ENCODE results near the gene SLC25A29.
A peak's percentile ranks its signal among the peaks of the same experiment; 100 is the strongest.

The SLC25A29 gene

GRCh38 chr14:100256339-100256895 lies 49.8 kb downstream of the SLC25A29 start:
- peaks cover 4% of the 10 kb centered on the region for H3K27me3 Mint-ChIP-seq (ENCODE audit: low read depth, poor library complexity)
- H3K4me3 Mint-ChIP-seq = no peak overlapping the region
- no peak for DNase-seq
- peaks cover 17% of the 10 kb centered on the region for H3K9me3 Mint-ChIP-seq
- peaks cover 2% of the 10 kb centered on the region for H3K4me1 Mint-ChIP-seq
- no peak for TF ChIP-seq CTCF (IDR thresholded peaks at IDR 0.05)
- H3K36me3 Mint-ChIP-seq (ENCODE audit: low read depth) = peaks cover 69% of the 10 kb centered on the region
- no peak overlapping the region for H3K27ac Mint-ChIP-seq

GRCh38 chr14:100252684-100253083 lies 53.6 kb downstream of the SLC25A29 start:
- H3K9me3 Mint-ChIP-seq = peaks cover 11% of the 10 kb centered on the region
- H3K27ac Mint-ChIP-seq = no peak overlapping the region
- TF ChIP-seq CTCF (IDR thresholded peaks at IDR 0.05) = no peak
- peaks cover 18% of the 10 kb centered on the region for H3K4me1 Mint-ChIP-seq
- no peak for DNase-seq
- H3K36me3 Mint-ChIP-seq (ENCODE audit: low read depth) = peaks cover 58% of the 10 kb centered on the region
- peaks cover 2% of the 10 kb centered on the region for H3K27me3 Mint-ChIP-seq (ENCODE audit: low read depth, poor library complexity)
- no peak overlapping the region for H3K4me3 Mint-ChIP-seq

- H3K27me3 Mint-ChIP-seq (ENCODE audit: low read depth, poor library complexity) = peaks cover 2% of the 10 kb centered on the region
- peaks cover 50% of the 10 kb centered on the region for H3K36me3 Mint-ChIP-seq (ENCODE audit: low read depth)
- no peak overlapping the region for H3K27ac Mint-ChIP-seq
- peaks cover 36% of the 10 kb centered on the region for H3K4me1 Mint-ChIP-seq
- no peaks in the 10 kb centered on the region for H3K9me3 Mint-ChIP-seq
- H3K4me3 Mint-ChIP-seq = no peak overlapping the region
- no peak for TF ChIP-seq CTCF (IDR thresholded peaks at IDR 0.05)
- DNase-seq = no peak
These were observed 55.3 kb downstream of the SLC25A29 start for GRCh38 chr14:100250732-100251465.

GRCh38 chr14:100246809-100247428 lies 59.3 kb downstream of the SLC25A29 start:
- Mint-ChIP-seq H3K4me1 (peaks cover 58% of the 10 kb centered on the region), H3K27ac (peak overlapping the region; percentile 62), H3K27me3 (ENCODE audit: low read depth, poor library complexity) (peaks cover 5% of the 10 kb centered on the region), H3K36me3 (ENCODE audit: low read depth) (peaks cover 44% of the 10 kb centered on the region), H3K4me3 (no peak overlapping the region), H3K9me3 (peaks cover 3% of the 10 kb centered on the region)
- DNase-seq = no peak
- peak; percentile 56 for TF ChIP-seq CTCF (IDR thresholded peaks at IDR 0.05)

- no peak for DNase-seq
- H3K9me3 Mint-ChIP-seq = peaks cover 6% of the 10 kb centered on the region
- peaks cover 4% of the 10 kb centered on the region for H3K27me3 Mint-ChIP-seq (ENCODE audit: low read depth, poor library complexity)
- H3K4me3 Mint-ChIP-seq = peak overlapping the region; percentile 71
- peaks cover 53% of the 10 kb centered on the region for H3K4me1 Mint-ChIP-seq
- H3K36me3 Mint-ChIP-seq (ENCODE audit: low read depth) = peaks cover 42% of the 10 kb centered on the region
- H3K27ac Mint-ChIP-seq = no peak overlapping the region
- TF ChIP-seq CTCF (IDR thresholded peaks at IDR 0.05) = no peak
These were observed 63.2 kb downstream of the SLC25A29 start for GRCh38 chr14:100243020-100243419.
